Measurements from ENCODE around the gene UPK1B.

The UPK1B gene

GRCh38 chr3:119228373-119229145, 55.2 kb downstream of the UPK1B start:
- no peak overlapping the region for H3K9ac ChIP-seq (ENCODE audit: low read depth, low read length)
- H3K4me1 ChIP-seq (ENCODE audit: insufficient read depth, low read length) = no peaks in the 10 kb centered on the region
- peaks cover 95% of the 10 kb centered on the region for H3K36me3 ChIP-seq (ENCODE audit: insufficient read depth, low read depth, low read length)
- H3K27ac ChIP-seq (ENCODE audit: low read length) = no peak overlapping the region
- H3K9me3 ChIP-seq (ENCODE audit: insufficient read depth, low read depth, low read length) = no peaks in the 10 kb centered on the region
- no peak overlapping the region for H3K4me3 ChIP-seq (ENCODE audit: low read length)
- H3K27me3 ChIP-seq (ENCODE audit: insufficient read depth, low read length) = no peaks in the 10 kb centered on the region

DNA sequence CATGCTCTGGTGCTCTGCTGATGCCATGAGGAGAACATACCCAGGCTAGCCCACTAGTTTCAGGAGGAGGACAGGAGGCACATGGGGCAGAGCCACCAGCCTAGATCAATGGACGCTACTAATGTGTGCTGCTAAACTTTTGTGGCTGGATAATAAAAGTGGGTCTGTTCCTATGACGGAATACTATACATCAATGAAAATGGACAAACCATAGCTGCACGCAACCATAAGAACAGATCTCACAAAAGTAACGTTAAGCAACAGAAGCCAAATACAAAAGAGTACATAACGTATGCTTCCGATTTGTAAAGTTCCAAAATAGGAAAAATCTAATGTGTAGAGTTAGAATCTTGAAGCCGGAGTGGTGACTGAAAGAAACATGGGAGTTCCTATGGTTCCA, 55.8 kb downstream of the UPK1B start:
- no peak overlapping the region for H3K9ac ChIP-seq (ENCODE audit: low read depth, low read length)
- no peak overlapping the region for H3K27ac ChIP-seq (ENCODE audit: low read length)
- no peak overlapping the region for H3K4me3 ChIP-seq (ENCODE audit: low read length)
- H3K27me3 ChIP-seq (ENCODE audit: insufficient read depth, low read length) = no peaks in the 10 kb centered on the region
- peaks cover 95% of the 10 kb centered on the region for H3K36me3 ChIP-seq (ENCODE audit: insufficient read depth, low read depth, low read length)
- H3K4me1 ChIP-seq (ENCODE audit: insufficient read depth, low read length) = no peaks in the 10 kb centered on the region
- no peaks in the 10 kb centered on the region for H3K9me3 ChIP-seq (ENCODE audit: insufficient read depth, low read depth, low read length)

DNA sequence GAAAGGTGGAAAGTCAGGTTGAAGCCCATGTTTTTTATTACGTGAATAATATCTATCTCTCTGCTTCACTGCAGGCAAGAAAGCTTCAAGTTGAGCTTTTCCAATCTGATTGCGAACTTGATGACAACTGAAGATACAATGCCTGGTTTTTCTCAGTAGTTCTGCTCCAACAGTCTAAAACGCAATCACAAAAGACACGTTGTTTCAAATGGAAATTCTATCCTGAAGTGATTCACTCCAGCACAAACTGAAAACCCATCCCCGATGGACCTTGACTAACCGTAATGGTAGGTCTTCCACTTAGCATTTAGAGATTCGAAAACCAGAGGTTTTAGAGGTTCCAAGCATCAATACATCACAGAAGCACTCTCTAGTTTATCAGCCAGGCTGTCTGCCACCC, 56.7 kb downstream of the UPK1B start:
- no peak overlapping the region for H3K9ac ChIP-seq (ENCODE audit: low read depth, low read length)
- no peaks in the 10 kb centered on the region for H3K9me3 ChIP-seq (ENCODE audit: insufficient read depth, low read depth, low read length)
- peaks cover 96% of the 10 kb centered on the region for H3K36me3 ChIP-seq (ENCODE audit: insufficient read depth, low read depth, low read length)
- H3K4me1 ChIP-seq (ENCODE audit: insufficient read depth, low read length) = no peaks in the 10 kb centered on the region
- no peaks in the 10 kb centered on the region for H3K27me3 ChIP-seq (ENCODE audit: insufficient read depth, low read length)
- H3K27ac ChIP-seq (ENCODE audit: low read length) = no peak overlapping the region
- H3K4me3 ChIP-seq (ENCODE audit: low read length) = no peak overlapping the region

DNA sequence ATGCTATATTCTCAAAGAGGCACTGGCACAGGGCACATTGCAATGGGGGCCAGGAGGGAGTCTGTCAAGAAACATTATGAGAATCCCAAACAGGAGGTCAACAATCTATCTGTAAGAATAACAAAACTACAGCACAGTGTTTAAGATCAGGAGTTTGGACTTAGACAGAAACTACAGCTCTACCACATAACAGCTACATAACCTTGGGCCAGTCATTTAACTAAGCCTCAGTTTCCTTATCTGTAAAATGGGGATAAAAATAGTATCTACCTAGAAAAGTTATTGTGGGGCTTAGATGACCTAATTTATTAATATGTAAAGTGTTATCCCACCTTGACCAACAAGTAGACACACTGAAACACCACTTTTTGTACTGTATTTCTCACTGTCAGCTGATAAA, 57.3 kb downstream of the UPK1B start:
- Histone ChIP-seq H3K27me3 (ENCODE audit: insufficient read depth, low read length) (no peaks in the 10 kb centered on the region), H3K9me3 (ENCODE audit: insufficient read depth, low read depth, low read length) (no peaks in the 10 kb centered on the region), H3K27ac (ENCODE audit: low read length) (no peak overlapping the region), H3K4me1 (ENCODE audit: insufficient read depth, low read length) (no peaks in the 10 kb centered on the region), H3K9ac (ENCODE audit: low read depth, low read length) (no peak overlapping the region), H3K36me3 (ENCODE audit: insufficient read depth, low read depth, low read length) (peaks cover 96% of the 10 kb centered on the region), H3K4me3 (ENCODE audit: low read length) (no peak overlapping the region)

DNA sequence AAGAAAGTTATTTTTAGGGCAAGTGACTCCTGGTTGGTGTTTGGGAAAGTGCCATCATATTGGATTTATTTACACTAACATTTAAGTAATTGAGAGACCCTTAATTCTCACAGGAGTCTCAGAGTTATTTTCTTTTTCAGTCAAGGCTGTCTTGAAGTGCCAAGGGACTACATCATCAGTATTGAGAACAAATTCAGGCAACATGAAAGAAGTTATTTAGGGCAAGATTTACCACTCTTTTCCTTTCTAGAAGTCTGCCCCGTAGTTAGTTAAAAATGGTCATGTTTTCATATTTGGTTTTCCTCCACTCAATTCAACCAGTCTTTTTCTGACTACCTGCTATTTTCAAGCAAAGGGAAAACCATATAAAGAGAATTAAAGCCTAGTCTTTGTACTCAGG, 61.2 kb downstream of the UPK1B start:
- Histone ChIP-seq H3K4me1 (ENCODE audit: insufficient read depth, low read length) (no peaks in the 10 kb centered on the region), H3K27me3 (ENCODE audit: insufficient read depth, low read length) (no peaks in the 10 kb centered on the region), H3K27ac (ENCODE audit: low read length) (no peak overlapping the region), H3K9ac (ENCODE audit: low read depth, low read length) (no peak overlapping the region), H3K9me3 (ENCODE audit: insufficient read depth, low read depth, low read length) (no peaks in the 10 kb centered on the region), H3K36me3 (ENCODE audit: insufficient read depth, low read depth, low read length) (peaks cover 74% of the 10 kb centered on the region), H3K4me3 (ENCODE audit: low read length) (no peak overlapping the region)

DNA sequence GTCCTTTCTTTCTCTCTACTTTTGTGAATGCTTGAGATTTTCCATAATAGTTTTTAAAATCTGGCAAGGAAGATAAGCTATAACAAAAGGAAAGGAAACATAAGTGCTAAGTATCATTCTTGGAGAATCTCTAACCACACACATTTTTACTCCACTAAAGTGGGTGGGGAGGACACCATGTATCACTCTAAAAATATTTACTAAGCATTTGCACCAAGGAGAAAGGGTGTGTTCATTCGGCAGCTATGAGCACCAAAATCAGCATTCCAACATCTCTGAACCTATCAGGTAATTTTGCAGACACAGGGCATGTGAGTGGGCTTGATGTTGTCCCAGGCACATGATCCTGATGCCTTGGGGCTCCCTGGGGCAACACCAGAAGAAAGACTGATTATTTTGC, 61.8 kb downstream of the UPK1B start:
- H3K36me3 ChIP-seq (ENCODE audit: insufficient read depth, low read depth, low read length) = peaks cover 68% of the 10 kb centered on the region
- no peaks in the 10 kb centered on the region for H3K27me3 ChIP-seq (ENCODE audit: insufficient read depth, low read length)
- no peak overlapping the region for H3K27ac ChIP-seq (ENCODE audit: low read length)
- H3K9me3 ChIP-seq (ENCODE audit: insufficient read depth, low read depth, low read length) = no peaks in the 10 kb centered on the region
- H3K9ac ChIP-seq (ENCODE audit: low read depth, low read length) = no peak overlapping the region
- H3K4me1 ChIP-seq (ENCODE audit: insufficient read depth, low read length) = no peaks in the 10 kb centered on the region
- H3K4me3 ChIP-seq (ENCODE audit: low read length) = no peak overlapping the region

GRCh38 chr3:119236756-119237155, 63.4 kb downstream of the UPK1B start:
- peaks cover 55% of the 10 kb centered on the region for H3K36me3 ChIP-seq (ENCODE audit: insufficient read depth, low read depth, low read length)
- H3K9me3 ChIP-seq (ENCODE audit: insufficient read depth, low read depth, low read length) = no peaks in the 10 kb centered on the region
- no peak overlapping the region for H3K4me3 ChIP-seq (ENCODE audit: low read length)
- no peak overlapping the region for H3K9ac ChIP-seq (ENCODE audit: low read depth, low read length)
- H3K27me3 ChIP-seq (ENCODE audit: insufficient read depth, low read length) = no peaks in the 10 kb centered on the region
- H3K27ac ChIP-seq (ENCODE audit: low read length) = no peak overlapping the region
- H3K4me1 ChIP-seq (ENCODE audit: insufficient read depth, low read length) = peaks cover 3% of the 10 kb centered on the region; the same call in 1 of the 2 replicates

DNA sequence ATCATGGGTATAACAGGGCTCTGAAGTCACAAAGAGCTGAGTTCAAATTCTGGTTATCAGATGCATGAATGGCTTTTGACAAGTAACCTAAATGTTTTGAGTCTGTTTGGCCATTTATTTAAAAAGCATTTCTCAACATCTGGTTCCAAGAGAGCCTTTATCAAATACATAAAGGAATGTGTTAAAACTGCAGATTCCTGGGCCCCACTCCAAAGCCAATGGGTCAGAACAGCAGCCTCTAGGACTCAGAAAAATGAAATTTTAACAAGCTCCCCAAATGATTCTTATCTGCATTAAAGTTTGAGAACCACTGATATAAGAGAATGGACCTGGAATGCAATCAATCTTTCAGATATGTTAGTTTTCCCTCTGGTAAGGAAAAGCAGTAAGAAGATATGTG, 63.9 kb downstream of the UPK1B start:
- Histone ChIP-seq H3K27me3 (ENCODE audit: insufficient read depth, low read length) (no peaks in the 10 kb centered on the region), H3K4me3 (ENCODE audit: low read length) (no peak overlapping the region), H3K9ac (ENCODE audit: low read depth, low read length) (no peak overlapping the region), H3K4me1 (ENCODE audit: insufficient read depth, low read length) (peaks cover 3% of the 10 kb centered on the region; the same call in 1 of the 2 replicates), H3K36me3 (ENCODE audit: insufficient read depth, low read depth, low read length) (peaks cover 50% of the 10 kb centered on the region), H3K27ac (ENCODE audit: low read length) (no peak overlapping the region), H3K9me3 (ENCODE audit: insufficient read depth, low read depth, low read length) (no peaks in the 10 kb centered on the region)

- H3K9me3 ChIP-seq (ENCODE audit: insufficient read depth, low read depth, low read length) = no peaks in the 10 kb centered on the region
- peaks cover 3% of the 10 kb centered on the region; the same call in 1 of the 2 replicates for H3K4me1 ChIP-seq (ENCODE audit: insufficient read depth, low read length)
- H3K36me3 ChIP-seq (ENCODE audit: insufficient read depth, low read depth, low read length) = peaks cover 40% of the 10 kb centered on the region
- no peak overlapping the region for H3K9ac ChIP-seq (ENCODE audit: low read depth, low read length)
- no peak overlapping the region for H3K27ac ChIP-seq (ENCODE audit: low read length)
- H3K27me3 ChIP-seq (ENCODE audit: insufficient read depth, low read length) = no peaks in the 10 kb centered on the region
- peak overlapping the region; percentile 89; the same call in 1 of the 2 replicates for H3K4me3 ChIP-seq (ENCODE audit: low read length)
Measured at GRCh38 chr3:119238363-119238762, 65.0 kb downstream of the UPK1B start.

DNA sequence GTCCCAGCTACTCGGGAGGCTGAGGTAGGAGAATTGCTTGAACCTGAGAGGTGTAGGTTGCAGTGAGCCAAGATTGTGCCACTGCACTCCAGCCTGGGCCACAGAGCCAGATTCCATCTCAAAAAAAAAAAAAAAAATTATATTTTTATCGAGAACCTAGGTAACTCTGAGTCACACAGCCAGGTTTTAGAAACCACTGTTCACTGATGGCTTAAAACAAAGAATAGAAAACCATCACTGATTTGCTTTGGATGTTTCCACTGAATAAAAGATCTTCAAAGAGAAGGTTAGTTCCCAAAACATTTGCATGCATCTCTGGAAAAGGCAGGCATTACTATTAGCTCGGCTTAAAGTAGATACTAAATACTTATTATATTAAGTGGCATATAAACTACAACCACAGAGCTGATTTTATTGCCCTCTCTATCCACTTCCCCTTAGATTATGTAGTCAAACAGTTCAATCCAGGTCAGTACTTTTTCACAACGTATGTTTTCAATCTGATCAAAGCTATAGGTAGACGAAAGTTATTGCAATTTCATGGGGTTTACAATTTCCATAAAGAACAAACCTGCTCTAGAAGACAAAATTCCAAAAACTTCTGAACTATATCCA, 65.9 kb downstream of the UPK1B start:
- peaks cover 3% of the 10 kb centered on the region; the same call in 1 of the 2 replicates for H3K4me1 ChIP-seq (ENCODE audit: insufficient read depth, low read length)
- peak overlapping the region; percentile 87; the same call in 1 of the 2 replicates for H3K9ac ChIP-seq (ENCODE audit: low read depth, low read length)
- H3K27me3 ChIP-seq (ENCODE audit: insufficient read depth, low read length) = no peaks in the 10 kb centered on the region
- H3K36me3 ChIP-seq (ENCODE audit: insufficient read depth, low read depth, low read length) = peaks cover 30% of the 10 kb centered on the region
- no peaks in the 10 kb centered on the region for H3K9me3 ChIP-seq (ENCODE audit: insufficient read depth, low read depth, low read length)
- peak overlapping the region; percentile 89 for H3K4me3 ChIP-seq (ENCODE audit: low read length)
- H3K27ac ChIP-seq (ENCODE audit: low read length) = no peak overlapping the region

DNA sequence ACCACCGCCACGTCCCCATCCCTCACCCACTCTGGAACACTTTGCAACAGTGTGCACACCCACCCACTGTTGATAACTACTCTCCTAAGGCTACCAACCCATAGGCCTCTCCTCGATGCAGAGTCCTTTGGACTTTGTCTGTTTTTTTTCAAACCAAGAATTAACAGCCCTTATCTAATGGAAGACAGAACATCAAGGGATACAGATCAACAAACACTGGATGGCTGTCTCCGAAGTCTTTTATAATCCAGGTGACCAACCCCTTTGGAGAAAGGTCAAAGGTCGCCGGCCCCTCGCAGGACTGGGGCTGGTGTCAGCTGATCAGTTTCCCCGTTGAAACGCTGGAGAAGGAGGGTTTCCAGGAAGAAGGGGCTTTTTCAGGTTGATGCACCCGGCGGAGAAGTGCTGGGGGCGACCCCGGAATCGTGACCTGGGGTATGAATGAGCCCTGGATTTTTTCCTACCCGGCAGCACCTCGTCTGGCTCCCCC, 66.7 kb downstream of the UPK1B start:
- H3K9me3 ChIP-seq (ENCODE audit: insufficient read depth, low read depth, low read length) = no peaks in the 10 kb centered on the region

More for the DNA sequence above, 66.7 kb downstream of the UPK1B start:
- Histone ChIP-seq H3K9ac (ENCODE audit: low read depth, low read length) (peak overlapping the region; percentile 87), H3K4me1 (ENCODE audit: insufficient read depth, low read length) (peaks cover 3% of the 10 kb centered on the region; the same call in 1 of the 2 replicates), H3K27ac (ENCODE audit: low read length) (peak overlapping the region; percentile 1), H3K27me3 (ENCODE audit: insufficient read depth, low read length) (no peaks in the 10 kb centered on the region), H3K36me3 (ENCODE audit: insufficient read depth, low read depth, low read length) (peaks cover 22% of the 10 kb centered on the region), H3K4me3 (ENCODE audit: low read length) (peak overlapping the region; percentile 89)
